CD14-positive monocyte (primary cell): ENCODE results near the gene CRTC3. TPM values are rescaled to one million over a fixed set of nuclear protein-coding genes. Genes with fewer than 3 reads are reported as not detected.
"Not testable (repeated sequence)": the region's sequence is repeated elsewhere in the genome, so short reads cannot be mapped to it uniquely, and the experiment has no call there.

Source experiments
- DNase-seq, 3 donors: peaks; one replicate each; pipeline ENCODE4 v3.0.0-alpha.2; 2011 to 2022
- H2AFZ ChIP-seq: 2 replicates; pipeline ENCODE4 v1.6.0; 2012; ENCODE audit warnings: mild to moderate bottlenecking, low read depth, low read length, inconsistent platforms; ENCODE audit not compliant: insufficient read depth, poor library complexity, severe bottlenecking
- H3K27ac ChIP-seq, 2 donors: 1 replicate in 1 of 2; 2 replicates in 1 of 2; pipeline ENCODE4 v1.5.1; 2012 to 2013; ENCODE audit warnings: low read length in 2 of 2, control low read depth in 1 of 2, inconsistent platforms in 1 of 2, low read depth in 1 of 2, mild to moderate bottlenecking in 1 of 2
- H3K27me3 ChIP-seq, 2 donors: one replicate each; pipeline versions ENCODE4 v1.6.0 to v1.6.1; 2011 to 2013; ENCODE audit warnings: low read length in 2 of 2; ENCODE audit not compliant: control insufficient read depth in 2 of 2, insufficient read depth in 2 of 2
- H3K36me3 ChIP-seq, 2 donors: replicated peaks in 1 of 2; 1 replicate in 1 of 2; 2 replicates in 1 of 2; pipeline versions ENCODE4 v1.5.1 to v1.6.1; 2012 to 2013; ENCODE audit warnings: low read length in 2 of 2, control low read depth in 1 of 2, inconsistent platforms in 1 of 2, mild to moderate bottlenecking in 1 of 2; ENCODE audit not compliant: insufficient read depth in 2 of 2, control insufficient read depth in 1 of 2
- H3K4me1 ChIP-seq, 2 donors: 1 replicate in 1 of 2; 2 replicates in 1 of 2; pipeline versions ENCODE4 v1.5.1 to v1.6.1; 2012 to 2013; ENCODE audit warnings: low read length in 2 of 2, control low read depth in 1 of 2, inconsistent platforms in 1 of 2, mild to moderate bottlenecking in 1 of 2, moderate library complexity in 1 of 2; ENCODE audit not compliant: insufficient read depth in 2 of 2, control insufficient read depth in 1 of 2
- H3K4me2 ChIP-seq: replicated peaks from 2 replicates; pipeline ENCODE3; 2012; ENCODE audit warnings: low read length, moderate library complexity, mild to moderate bottlenecking; ENCODE audit not compliant: poor library complexity, severe bottlenecking; ENCODE audit errors: extremely low read depth
- H3K4me3 ChIP-seq, 3 experiments: fragments of 200-600 bp in 1 of 3; sonication (generic) in 1 of 3; replicated peaks in 1 of 3; 1 replicate in 2 of 3; 2 replicates in 1 of 3; pipeline ENCODE4 v1.5.1; 2011 to 2013; ENCODE audit warnings: low read length in 3 of 3, mild to moderate bottlenecking in 3 of 3, control low read depth in 2 of 3, low read depth in 2 of 3, inconsistent platforms in 1 of 3, moderate library complexity in 1 of 3
- H3K79me2 ChIP-seq: 2 replicates; pipeline ENCODE4 v1.6.0; 2012; ENCODE audit warnings: mild to moderate bottlenecking, control low read depth, inconsistent platforms, low read length, moderate library complexity; ENCODE audit not compliant: insufficient read depth
- H3K9ac ChIP-seq: 2 replicates; pipeline ENCODE4 v1.6.0; 2017; ENCODE audit warnings: low read length, mild to moderate bottlenecking; ENCODE audit not compliant: insufficient read depth, poor library complexity, severe bottlenecking
- H3K9me3 ChIP-seq, 2 donors: replicated peaks in 1 of 2; 1 replicate in 1 of 2; 2 replicates in 1 of 2; pipeline versions ENCODE4 v1.5.1 to v1.6.1; 2012 to 2013; ENCODE audit warnings: low read length in 2 of 2, control low read depth in 1 of 2; ENCODE audit not compliant: control insufficient read depth in 1 of 2, insufficient read depth in 1 of 2
- H4K20me1 ChIP-seq: 2 replicates; pipeline ENCODE4 v1.6.0; 2012; ENCODE audit warnings: mild to moderate bottlenecking, low read length, control low read depth, moderate library complexity; ENCODE audit not compliant: insufficient read depth
- H3K27ac Mint-ChIP-seq, 7 donors: one replicate each; pipeline ENCODE4 v1.8.0; 2020; ENCODE audit warnings: mild to moderate bottlenecking in 7 of 7, mixed read lengths in 7 of 7, moderate library complexity in 6 of 7, inconsistent platforms in 2 of 7
- H3K27me3 Mint-ChIP-seq, 3 donors: one replicate each; pipeline ENCODE4 v1.8.0; 2021 to 2022; ENCODE audit warnings: low read depth in 3 of 3, mild to moderate bottlenecking in 3 of 3, mixed read lengths in 3 of 3, moderate library complexity in 3 of 3, inconsistent platforms in 1 of 3
- H3K36me3 Mint-ChIP-seq, 2 donors: one replicate each; pipeline ENCODE4 v1.8.0; 2020; ENCODE audit warnings: mixed read lengths in 2 of 2, inconsistent platforms in 1 of 2, mild to moderate bottlenecking in 1 of 2
- H3K4me1 Mint-ChIP-seq: one replicate; pipeline ENCODE4 v1.8.0; 2020; ENCODE audit warnings: mild to moderate bottlenecking, mixed read lengths
- H3K4me3 Mint-ChIP-seq, 2 donors: one replicate each; pipeline ENCODE4 v1.8.0; 2020; ENCODE audit warnings: mild to moderate bottlenecking in 2 of 2, mixed read lengths in 2 of 2, moderate library complexity in 1 of 2
- H3K9me3 Mint-ChIP-seq, 7 donors: one replicate each; pipeline ENCODE4 v1.8.0; 2020 to 2022; ENCODE audit warnings: mixed read lengths in 7 of 7, mild to moderate bottlenecking in 6 of 7, moderate library complexity in 6 of 7, inconsistent platforms in 2 of 7
- WGBS: methylation state at CpG from one replicate; pipeline ENCODE4 v1.1.5; 2013; ENCODE audit warnings: missing lambda C conversion rate; ENCODE audit not compliant: insufficient coverage; 5-methylcytosine and 5-hydroxymethylcytosine counted together
- intact Hi-C, 2 donors: fragments of 100-400 bp; cut with micrococcal nuclease; formaldehyde crosslinking; loops; one replicate each; pipeline versions ENCODE4 v1.15.0 to v1.15.1; 2023
- polyA plus RNA-seq, 3 donors: library from polyadenylated mRNA; depleted of rRNA in 1 of 3; unstranded in 2 of 3; stranded (reverse) in 1 of 3; fragments of 300-500 nt in 2 of 3; fragments of >200 nt in 1 of 3; fragmentation: Illumina TruSeq in 2 of 3; gene quantifications; 1 replicate in 2 of 3; 2 replicates in 1 of 3; pipeline ENCODE4 v1.2.3, GENCODE V29; 2012 to 2021
- TF ChIP-seq, protein P1 (sequence below): fragments of 200-600 bp; IDR thresholded peaks from one replicate; pipeline ENCODE4 v1.8.0; 2022; ENCODE audit warnings: antibody characterized with exemption, mild to moderate bottlenecking

Gene CRTC3
- polyA plus RNA-seq, 3 donors: 6.0 to 25.4 (median 12.2) TPM

DNA sequence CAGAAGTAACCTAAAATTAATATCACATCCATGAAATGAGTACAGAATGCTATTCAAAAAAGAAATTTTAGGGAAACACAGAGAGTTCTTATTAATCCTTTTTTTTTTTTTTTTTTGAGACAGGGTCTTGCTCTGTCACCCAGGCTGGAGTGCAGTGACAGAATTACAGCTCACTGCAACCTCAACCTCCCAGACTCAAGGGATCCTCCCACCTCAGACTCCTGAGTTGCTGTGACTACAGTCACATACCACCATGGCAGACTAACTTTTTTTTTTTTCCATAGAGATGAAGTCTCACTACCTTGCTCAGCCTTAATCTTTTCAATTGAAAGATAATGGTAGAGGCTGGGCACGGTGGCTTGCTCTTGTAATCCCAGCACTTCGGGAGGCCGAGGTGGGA is 6.3 kb upstream of the CRTC3 start:
- WGBS: no CpG with 5 or more reads among the region's 3 CpGs
- intact Hi-C loops: no loop called here
- H3K36me3 ChIP-seq: no peaks in the 10 kb centered on the region

DNA sequence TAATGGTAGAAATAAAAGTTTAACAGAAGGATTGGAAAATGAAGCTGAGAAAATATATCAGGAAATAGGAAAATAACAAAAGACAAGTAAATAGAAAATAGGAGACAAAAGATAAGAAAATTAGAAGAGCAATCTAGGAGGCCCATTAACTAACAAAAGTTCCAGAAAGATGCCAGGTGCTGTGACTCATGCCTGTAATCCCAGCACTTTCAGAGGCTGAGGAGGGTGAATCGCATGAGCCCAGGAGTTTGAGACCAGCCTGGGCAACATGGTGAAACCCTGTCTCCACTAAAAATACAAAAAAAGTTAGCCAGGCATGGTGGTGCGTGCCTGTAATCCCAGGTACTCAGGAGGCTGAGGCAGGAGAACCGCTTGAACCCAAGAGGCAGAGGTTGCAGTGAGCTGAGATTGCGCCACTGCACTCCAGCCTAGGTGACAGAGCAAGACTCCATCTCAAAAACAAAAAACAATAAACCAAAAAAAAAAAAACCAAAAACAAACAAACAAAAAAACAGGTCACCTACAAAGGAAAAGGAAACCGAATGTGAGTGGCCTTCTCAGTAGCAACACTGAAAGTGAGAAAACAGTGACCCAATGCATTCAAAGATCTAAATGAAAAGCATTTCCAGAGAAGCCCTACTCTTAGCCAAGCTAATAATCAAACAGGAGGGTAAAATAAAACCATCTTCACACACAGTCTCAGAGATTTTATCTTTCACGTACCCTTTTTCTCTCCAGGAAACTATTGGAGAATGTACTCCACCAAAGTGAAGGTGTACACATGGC is 5.5 kb upstream of the CRTC3 start:
- H3K79me2 ChIP-seq, DNase-seq, H3K27me3 ChIP-seq, H3K4me3 ChIP-seq, H3K9ac ChIP-seq, intact Hi-C loops, H3K4me1 Mint-ChIP-seq, H4K20me1 ChIP-seq, H2AFZ ChIP-seq, H3K36me3 Mint-ChIP-seq, H3K27me3 Mint-ChIP-seq, H3K36me3 ChIP-seq, H3K4me3 Mint-ChIP-seq, H3K27ac Mint-ChIP-seq, H3K9me3 Mint-ChIP-seq, H3K27ac ChIP-seq, H3K4me1 ChIP-seq, H3K9me3 ChIP-seq, H3K4me2 ChIP-seq: not testable (repeated sequence)
- 100% methylated on average over 3 of the region's 6 CpGs for WGBS

More for the DNA sequence above, 6.3 kb upstream of the CRTC3 start:
- Mint-ChIP-seq H3K9me3 (peaks cover 0 to 2% (median 0%) of the 10 kb centered on the region in 7 donors), H3K27ac (no peak overlapping the region), H3K4me1 (peaks cover 4% of the 10 kb centered on the region), H3K27me3 (peaks cover 3 to 7% (median 5%) of the 10 kb centered on the region in 3 donors), H3K4me3 (no peak overlapping the region), H3K36me3 (peaks cover 0 to 1% of the 10 kb centered on the region in 2 donors)
- Histone ChIP-seq H3K9ac (no peak overlapping the region), H3K4me1 (no peaks in the 10 kb centered on the region), H3K4me3 (no peak overlapping the region), H2AFZ (no peak overlapping the region), H3K79me2 (no peaks in the 10 kb centered on the region), H3K27me3 (no peaks in the 10 kb centered on the region), H3K27ac (no peak overlapping the region), H3K9me3 (no peaks in the 10 kb centered on the region), H3K4me2 (no peak overlapping the region), H4K20me1 (no peaks in the 10 kb centered on the region)
- no peak for DNase-seq
- TF ChIP-seq, protein P1, sequence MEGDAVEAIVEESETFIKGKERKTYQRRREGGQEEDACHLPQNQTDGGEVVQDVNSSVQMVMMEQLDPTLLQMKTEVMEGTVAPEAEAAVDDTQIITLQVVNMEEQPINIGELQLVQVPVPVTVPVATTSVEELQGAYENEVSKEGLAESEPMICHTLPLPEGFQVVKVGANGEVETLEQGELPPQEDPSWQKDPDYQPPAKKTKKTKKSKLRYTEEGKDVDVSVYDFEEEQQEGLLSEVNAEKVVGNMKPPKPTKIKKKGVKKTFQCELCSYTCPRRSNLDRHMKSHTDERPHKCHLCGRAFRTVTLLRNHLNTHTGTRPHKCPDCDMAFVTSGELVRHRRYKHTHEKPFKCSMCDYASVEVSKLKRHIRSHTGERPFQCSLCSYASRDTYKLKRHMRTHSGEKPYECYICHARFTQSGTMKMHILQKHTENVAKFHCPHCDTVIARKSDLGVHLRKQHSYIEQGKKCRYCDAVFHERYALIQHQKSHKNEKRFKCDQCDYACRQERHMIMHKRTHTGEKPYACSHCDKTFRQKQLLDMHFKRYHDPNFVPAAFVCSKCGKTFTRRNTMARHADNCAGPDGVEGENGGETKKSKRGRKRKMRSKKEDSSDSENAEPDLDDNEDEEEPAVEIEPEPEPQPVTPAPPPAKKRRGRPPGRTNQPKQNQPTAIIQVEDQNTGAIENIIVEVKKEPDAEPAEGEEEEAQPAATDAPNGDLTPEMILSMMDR: no peak
